GM18858 (cell line): ENCODE data around the gene TNFAIP8.

Experiments used
- ATAC-seq: cut with Tn5 transposase; IDR thresholded peaks from one replicate; pipeline ENCODE4 v1.9.1; 2021; ENCODE audit not compliant: unreplicated experiment

Gene TNFAIP8

GRCh38 chr5:119345861-119346260 is 10.0 kb upstream of the TNFAIP8 start:
- ATAC-seq, result no peak

GRCh38 chr5:119346394-119346793 is 9.4 kb upstream of the TNFAIP8 start:
- no peak for ATAC-seq

GRCh38 chr5:119347574-119347973 is 8.2 kb upstream of the TNFAIP8 start:
- ATAC-seq, result no peak

GRCh38 chr5:119347991-119348390 is 7.8 kb upstream of the TNFAIP8 start:
- ATAC-seq, result no peak

GRCh38 chr5:119353213-119353612 is 2.6 kb upstream of the TNFAIP8 start:
- no peak for ATAC-seq

- peak; percentile 64 for ATAC-seq
These were observed 2.0 kb upstream of the TNFAIP8 start for GRCh38 chr5:119353686-119354366.

- ATAC-seq, result no peak
These were observed 1.1 kb upstream of the TNFAIP8 start for GRCh38 chr5:119354537-119355243.

- ATAC-seq, result no peak
These were observed 578 bp upstream of the TNFAIP8 start for GRCh38 chr5:119355244-119355638.

GRCh38 chr5:119356612-119357188 is 881 bp downstream of the TNFAIP8 start:
- ATAC-seq, result no peak

- ATAC-seq, result no peak
These were observed 1.5 kb downstream of the TNFAIP8 start for GRCh38 chr5:119357270-119357669.

- no peak for ATAC-seq
These were observed 2.1 kb downstream of the TNFAIP8 start for GRCh38 chr5:119357808-119358529.

GRCh38 chr5:119358530-119358900 is 2.7 kb downstream of the TNFAIP8 start:
- ATAC-seq, result no peak

GRCh38 chr5:119358901-119359603 is 3.2 kb downstream of the TNFAIP8 start:
- no peak for ATAC-seq

- ATAC-seq, result no peak
These were observed 4.1 kb downstream of the TNFAIP8 start for GRCh38 chr5:119359737-119360413.

GRCh38 chr5:119360905-119361593 is 5.2 kb downstream of the TNFAIP8 start:
- ATAC-seq, result no peak

GRCh38 chr5:119361594-119362125 is 5.8 kb downstream of the TNFAIP8 start:
- ATAC-seq, result no peak

GRCh38 chr5:119362714-119363113 is 6.9 kb downstream of the TNFAIP8 start:
- ATAC-seq, result no peak

GRCh38 chr5:119363271-119363670 is 7.5 kb downstream of the TNFAIP8 start:
- no peak for ATAC-seq

- no peak for ATAC-seq
These were observed 8.1 kb downstream of the TNFAIP8 start for GRCh38 chr5:119363936-119364335.
